Spleen (tissue), 11 donors: Measurements from ENCODE around the gene ACY1. TPM values are rescaled to one million over a fixed set of nuclear protein-coding genes. Genes with fewer than 3 reads are reported as not detected.

Experiments
- DNase-seq: peaks from one replicate; pipeline ENCODE4 v3.0.0-alpha.2; 2020
- H3K27ac ChIP-seq, 8 donors: fragments of 200-600 bp; sonication (generic) in 7 of 8; 1 replicate in 4 of 8; 2 replicates in 4 of 8; pipeline versions ENCODE4 v1.5.0 to v1.8.0; 2016 to 2021; ENCODE audit warnings: inconsistent platforms in 4 of 8, mild to moderate bottlenecking in 4 of 8, moderate library complexity in 1 of 8
- H3K27me3 ChIP-seq, 7 donors: fragments of 200-600 bp; sonication (generic) in 6 of 7; replicated peaks in 1 of 7; 1 replicate in 4 of 7; 2 replicates in 3 of 7; pipeline versions ENCODE4 v1.5.0 to v1.8.0; 2016 to 2021; ENCODE audit warnings: inconsistent platforms in 3 of 7, mild to moderate bottlenecking in 1 of 7
- H3K36me3 ChIP-seq, 6 donors: fragments of 200-600 bp; sonication (generic) in 5 of 6; 1 replicate in 4 of 6; 2 replicates in 2 of 6; pipeline versions ENCODE4 v1.5.0 to v1.8.0; 2016 to 2021; ENCODE audit warnings: inconsistent platforms in 2 of 6
- H3K4me1 ChIP-seq, 6 donors: fragments of 200-600 bp; sonication (generic) in 5 of 6; 1 replicate in 3 of 6; 2 replicates in 3 of 6; pipeline versions ENCODE4 v1.5.0 to v1.8.0; 2016 to 2021; ENCODE audit warnings: inconsistent platforms in 3 of 6
- H3K4me3 ChIP-seq, 8 donors: fragments of 200-600 bp; sonication (generic) in 7 of 8; 1 replicate in 4 of 8; 2 replicates in 4 of 8; pipeline versions ENCODE4 v1.5.0 to v1.8.0; 2016 to 2021; ENCODE audit warnings: inconsistent platforms in 4 of 8, mild to moderate bottlenecking in 4 of 8, moderate library complexity in 2 of 8
- H3K9me3 ChIP-seq, 8 donors: fragments of 200-600 bp; sonication (generic) in 7 of 8; 1 replicate in 4 of 8; 2 replicates in 4 of 8; pipeline versions ENCODE4 v1.5.0 to v1.8.0; 2016 to 2021; ENCODE audit warnings: inconsistent platforms in 4 of 8
- POLR2A ChIP-seq, 3 donors: fragments of 450-650 bp; IDR thresholded peaks; one replicate each; pipeline ENCODE4 v1.5.1; 2017; ENCODE audit warnings: antibody characterized with exemption in 3 of 3, mild to moderate bottlenecking in 1 of 3
- POLR2AphosphoS5 ChIP-seq, 3 donors: sonication (generic); formaldehyde crosslinking; IDR thresholded peaks; one replicate each; pipeline ENCODE4 v1.5.1; 2017; ENCODE audit warnings: antibody characterized with exemption in 3 of 3
- WGBS, 5 donors: extraction: QIAGEN DNeasy Blood & Tissue Kit in 3 of 5; methylation state at CpG; one replicate each; pipeline versions ENCODE4 v1.1.5 to v1.1.7; 2013 to 2018; 5-methylcytosine and 5-hydroxymethylcytosine counted together
- intact Hi-C: fragments of 100-400 bp; cut with DNase I; formaldehyde crosslinking; loops from one replicate; pipeline ENCODE4 v1.15.0; 2023; ENCODE audit warnings: low total_unique reads
- polyA plus RNA-seq, 3 donors: library from polyadenylated mRNA; stranded (reverse); fragments of 200-250 nt; gene quantifications; one replicate each; pipeline ENCODE4 v1.2.1, GENCODE V29; 2013
- total RNA-seq, 7 donors: library from RNA; depleted of rRNA in 3 of 7; stranded (reverse); fragments of >200 nt in 3 of 7; fragmentation: NEBNext Ultra II Directional in 4 of 7; extraction: Animal tissue kit (Norgen Biotek cat#: 25700) in 4 of 7; gene quantifications; one replicate each; pipeline versions ENCODE4 v1.1.0 to v1.2.1, GENCODE V29; 2016 to 2021
- TF ChIP-seq, protein P1 (sequence below), 11 experiments: fragments of 200-600 bp in 7 of 11; fragments of 450-650 bp in 4 of 11; sonication (generic) in 4 of 11; IDR thresholded peaks in 8 of 11; conservative IDR thresholded peaks in 3 of 11; 1 replicate in 7 of 11; 2 replicates in 4 of 11; pipeline versions ENCODE4 v1.4.0 to v1.8.0; 2016 to 2021; ENCODE audit warnings: antibody characterized with exemption in 11 of 11, inconsistent platforms in 4 of 11, mild to moderate bottlenecking in 1 of 11
- donor health status: healthy with polysubstance abuse.
- donor health status: DM: no; HTN: no; CAD: no; lungs with moderate emphysema.
- donor health status: DM: no; HTN: no; CAD: no.
- donor health status: Bipolar disorder and iron deficiency.
- donor health status: healthy.
- donor health status: DM: no; HTN: no; CAD: no.
- donor health status: DM: yes; HTN: yes; CAD: no.

ACY1 gene
- total and polyA plus RNA-seq, 10 donors: 16.7 to 31.1 (median 28.2) TPM

DNA sequence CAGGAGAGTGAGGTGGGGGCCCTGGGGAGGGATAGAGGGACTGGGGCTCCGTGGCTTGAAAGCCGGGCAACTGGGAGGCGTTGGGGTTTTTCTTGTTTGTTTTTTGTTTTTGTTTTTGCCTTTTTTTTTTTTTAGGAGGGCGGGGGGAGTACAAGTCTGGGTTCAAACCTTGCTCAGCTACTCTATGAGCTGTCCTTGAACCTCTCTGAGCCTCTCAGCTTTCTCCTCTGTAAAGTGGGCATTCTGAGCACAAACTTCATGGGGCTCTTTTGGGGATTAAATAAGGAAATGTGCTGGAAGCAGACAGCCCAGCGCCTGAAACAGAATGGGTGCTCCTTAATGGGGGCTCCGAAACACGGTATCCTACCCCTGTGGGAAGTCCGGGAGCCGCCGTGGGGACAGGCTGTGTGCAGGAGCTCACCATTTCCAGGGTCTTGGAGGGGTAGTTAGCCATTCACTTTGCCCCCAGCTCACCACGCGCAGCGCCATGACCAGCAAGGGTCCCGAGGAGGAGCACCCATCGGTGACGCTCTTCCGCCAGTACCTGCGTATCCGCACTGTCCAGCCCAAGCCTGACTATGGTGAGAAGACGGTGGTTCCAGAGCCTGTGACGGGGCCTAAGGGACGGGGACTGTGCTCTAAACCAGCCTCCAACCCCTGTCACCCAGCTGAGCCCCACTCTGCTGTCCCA lies 388 bp downstream of the ACY1 start:
- peaks cover 17 to 48% (median 33%) of the 10 kb centered on the region in 6 donors for H3K4me1 ChIP-seq
- no peak for DNase-seq
- H3K27ac ChIP-seq: peak overlapping the region; percentile 87 to 98 (median 96)
- TF ChIP-seq POLR2A (IDR thresholded peaks at IDR 0.05) (no peak), POLR2AphosphoS5 (IDR thresholded peaks at IDR 0.05) (no peak)
- TF ChIP-seq, protein P1, sequence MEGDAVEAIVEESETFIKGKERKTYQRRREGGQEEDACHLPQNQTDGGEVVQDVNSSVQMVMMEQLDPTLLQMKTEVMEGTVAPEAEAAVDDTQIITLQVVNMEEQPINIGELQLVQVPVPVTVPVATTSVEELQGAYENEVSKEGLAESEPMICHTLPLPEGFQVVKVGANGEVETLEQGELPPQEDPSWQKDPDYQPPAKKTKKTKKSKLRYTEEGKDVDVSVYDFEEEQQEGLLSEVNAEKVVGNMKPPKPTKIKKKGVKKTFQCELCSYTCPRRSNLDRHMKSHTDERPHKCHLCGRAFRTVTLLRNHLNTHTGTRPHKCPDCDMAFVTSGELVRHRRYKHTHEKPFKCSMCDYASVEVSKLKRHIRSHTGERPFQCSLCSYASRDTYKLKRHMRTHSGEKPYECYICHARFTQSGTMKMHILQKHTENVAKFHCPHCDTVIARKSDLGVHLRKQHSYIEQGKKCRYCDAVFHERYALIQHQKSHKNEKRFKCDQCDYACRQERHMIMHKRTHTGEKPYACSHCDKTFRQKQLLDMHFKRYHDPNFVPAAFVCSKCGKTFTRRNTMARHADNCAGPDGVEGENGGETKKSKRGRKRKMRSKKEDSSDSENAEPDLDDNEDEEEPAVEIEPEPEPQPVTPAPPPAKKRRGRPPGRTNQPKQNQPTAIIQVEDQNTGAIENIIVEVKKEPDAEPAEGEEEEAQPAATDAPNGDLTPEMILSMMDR (IDR thresholded peaks at IDR 0.05 in 8 of 11, conservative IDR thresholded peaks at IDR 0.05 in 3 of 11): no peak
- H3K9me3 ChIP-seq: no peaks in the 10 kb centered on the region
- 24 to 75% (median 71%) methylated on average over 7 to 22 of the region's 22 CpGs for WGBS, 5 donors
- intact Hi-C loops: no loop called here
- H3K36me3 ChIP-seq: peaks cover 0 to 6% (median 0%) of the 10 kb centered on the region in 6 donors
- H3K27me3 ChIP-seq: no peaks in the 10 kb centered on the region
- peak overlapping the region; percentile 33 to 78 (median 64) for H3K4me3 ChIP-seq

DNA sequence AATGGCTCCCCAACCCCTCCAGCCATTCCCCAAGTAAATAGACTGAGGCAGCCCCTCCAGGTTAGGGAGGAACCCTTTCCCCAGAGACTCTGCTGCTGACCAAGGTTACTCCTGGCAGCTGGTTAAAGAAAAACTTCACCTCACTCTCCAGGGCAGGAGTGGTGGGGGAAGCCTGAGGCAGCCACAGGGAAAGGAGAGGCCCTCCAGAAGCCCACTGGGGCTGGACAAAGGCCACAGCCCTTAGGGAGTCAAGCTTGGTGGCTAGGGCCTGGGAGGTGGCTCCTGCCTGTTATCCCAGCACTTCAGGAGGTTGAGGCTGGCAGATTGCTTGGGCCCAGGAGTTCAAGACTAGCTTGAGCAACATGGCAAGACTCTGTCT lies 923 bp downstream of the ACY1 start:
- peaks cover 0 to 6% (median 0%) of the 10 kb centered on the region in 6 donors for H3K36me3 ChIP-seq
- no peak overlapping the region for H3K4me3 ChIP-seq
- no peaks in the 10 kb centered on the region for H3K27me3 ChIP-seq
- H3K27ac ChIP-seq: peak overlapping the region in 7 of 8 donors; percentile 87 to 98 (median 96)
- DNase-seq: no peak
- H3K4me1 ChIP-seq: peaks cover 17 to 48% (median 33%) of the 10 kb centered on the region in 6 donors
- intact Hi-C loops: no loop called here
- no peaks in the 10 kb centered on the region for H3K9me3 ChIP-seq
- TF ChIP-seq, protein P1 (IDR thresholded peaks at IDR 0.05 in 8 of 11, conservative IDR thresholded peaks at IDR 0.05 in 3 of 11): no peak
- TF ChIP-seq POLR2AphosphoS5 (IDR thresholded peaks at IDR 0.05) (no peak), POLR2A (IDR thresholded peaks at IDR 0.05) (no peak)

DNA sequence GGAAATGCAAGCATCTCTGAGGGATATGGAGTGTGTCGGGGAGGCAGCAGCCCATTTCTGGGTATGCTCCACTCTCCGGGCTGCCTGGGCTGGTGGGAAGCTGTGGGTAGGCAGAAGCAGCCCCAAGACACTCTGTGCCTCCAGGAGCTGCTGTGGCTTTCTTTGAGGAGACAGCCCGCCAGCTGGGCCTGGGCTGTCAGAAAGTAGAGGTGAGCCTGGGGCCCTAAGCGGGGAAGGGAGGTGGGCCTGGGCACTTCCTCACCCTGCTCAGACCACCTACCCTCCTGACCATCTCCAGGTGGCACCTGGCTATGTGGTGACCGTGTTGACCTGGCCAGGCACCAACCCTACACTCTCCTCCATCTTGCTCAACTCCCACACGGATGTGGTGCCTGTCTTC lies 1.7 kb downstream of the ACY1 start:
- intact Hi-C loops: no loop called here
- peak overlapping the region in 2 of 8 donors; percentile 30 to 87 for H3K27ac ChIP-seq
- TF ChIP-seq POLR2A (IDR thresholded peaks at IDR 0.05): no peak
- TF ChIP-seq POLR2AphosphoS5 (IDR thresholded peaks at IDR 0.05): no peak
- TF ChIP-seq, protein P1 (IDR thresholded peaks at IDR 0.05 in 8 of 11, conservative IDR thresholded peaks at IDR 0.05 in 3 of 11): no peak

More for the DNA sequence above, 1.7 kb downstream of the ACY1 start:
- Histone ChIP-seq H3K4me3 (no peak overlapping the region), H3K9me3 (no peaks in the 10 kb centered on the region), H3K27me3 (no peaks in the 10 kb centered on the region), H3K4me1 (peaks cover 17 to 48% (median 33%) of the 10 kb centered on the region in 6 donors), H3K36me3 (peaks cover 0 to 7% (median 0%) of the 10 kb centered on the region in 6 donors)
- WGBS, 5 donors: 86 to 94% (median 91%) methylated on average over 3 to 6 of the region's 6 CpGs
- no peak for DNase-seq
